Measurements from ENCODE around the gene BECN2. TPM values are rescaled to one million over a fixed set of nuclear protein-coding genes. Genes with fewer than 3 reads are reported as not detected.

Gene BECN2
- total RNA-seq, 1 donor from 2014 or later = not detected

Other genes with a start within 250 kb of the BECN2 start
- 49.2 and 52.5 TPM in 2 replicates for gene EXO1, start 109.6 kb upstream of the BECN2 start, total RNA-seq
- gene MAP1LC3C, start 41.3 kb downstream of the BECN2 start, total RNA-seq = not detected in 2 replicates

Data from activated T-helper 2 cell treated with anti-CD3 and anti-CD28 coated beads, Interferon-gamma antibody, Interleukin-2, Interleukin-4, amounts not matched to agents 10 μg/mL and 5 μg/mL and 100 μg/mL, durations not matched to agents 14 hours and 24 hours and 36 hours (primary cell).